SK-N-MC (cell line): ENCODE measurements around the gene ZNF439.

Experiments
- EZH2 ChIP-seq: fragments of 200-600 bp; sonication (generic); IDR thresholded peaks from one replicate; pipeline ENCODE4 v1.6.1; 2017; ENCODE audit warnings: antibody characterized with exemption
- FOXP2 ChIP-seq: optimal IDR thresholded peaks from 2 replicates; pipeline ENCODE3; 2011; ENCODE audit warnings: mild to moderate bottlenecking, moderate library complexity; ENCODE audit not compliant: insufficient read depth; ENCODE audit errors: extremely low read length, control extremely low read depth
- POLR2AphosphoS5 ChIP-seq: IDR thresholded peaks from 2 replicates; pipeline ENCODE4 v1.6.1; 2012; ENCODE audit warnings: mild to moderate bottlenecking, low read depth, low read length, borderline replicate concordance

DNA sequence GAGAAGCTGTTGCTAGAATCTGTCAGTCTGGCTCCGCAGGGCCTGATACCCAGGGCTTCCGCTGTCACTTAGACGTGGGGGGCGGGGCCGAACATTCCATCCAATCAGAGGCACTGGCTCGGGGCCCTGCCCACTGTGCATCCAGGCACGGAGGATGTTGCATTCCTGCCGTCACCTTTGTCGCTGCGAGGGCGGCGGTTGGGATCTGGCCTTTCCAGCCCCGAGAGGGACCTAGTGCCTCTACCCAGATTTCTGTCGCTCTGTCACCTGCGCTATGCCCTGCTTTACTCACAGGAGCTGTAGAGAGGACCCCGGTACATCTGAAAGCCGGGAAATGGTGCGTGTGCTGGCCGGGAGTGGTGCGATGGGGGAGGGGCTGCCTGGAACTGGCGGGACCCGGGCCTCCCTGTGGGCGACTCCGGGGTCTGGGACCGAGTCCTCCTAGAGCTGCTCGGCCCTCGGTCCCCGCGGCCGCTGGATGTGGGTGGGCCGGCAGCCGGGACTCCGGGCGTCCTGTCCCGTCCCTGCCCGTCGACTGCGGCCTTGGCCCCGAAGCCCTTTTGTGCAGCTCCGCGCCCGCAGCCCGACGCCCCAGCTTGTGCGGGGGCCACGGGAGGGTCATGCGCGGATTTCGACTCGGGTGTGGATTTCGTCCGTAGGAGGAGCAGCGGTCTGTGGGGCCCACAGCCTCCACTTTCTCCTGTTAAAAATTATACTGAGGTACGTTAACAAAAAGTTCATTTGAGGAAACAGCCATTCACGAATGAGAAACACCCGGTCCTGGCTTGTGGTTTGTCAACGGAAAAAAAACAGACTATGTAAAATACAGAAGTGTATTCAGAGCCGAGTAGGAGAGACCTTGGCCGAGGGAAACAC is at the start of gene ZNF439:
- no peak for TF ChIP-seq POLR2AphosphoS5
- TF ChIP-seq EZH2, result no peak
- TF ChIP-seq FOXP2, result no peak
